SJSA1 (cell line): ENCODE results near the gene HGF. TPM values are rescaled to one million over a fixed set of nuclear protein-coding genes. Genes with fewer than 3 reads are reported as not detected.
A peak's percentile ranks its signal among the peaks of the same experiment; 100 is the strongest.

ENCODE experiments used
- DNase-seq, 2 experiments: peaks; one replicate each; pipeline ENCODE4 v3.0.0-alpha.2; 2015 to 2020; ENCODE audit warnings: low spot score in 2 of 2, low read depth in 1 of 2
- H3K27ac ChIP-seq: fragments of 250-450 bp; sonication (Bioruptor Pico); 2 replicates; pipeline ENCODE4 v1.5.1; 2020; ENCODE audit warnings: mild to moderate bottlenecking, moderate library complexity
- H3K27me3 ChIP-seq: fragments of 250-450 bp; sonication (Bioruptor Pico); replicated peaks from 2 replicates; pipeline ENCODE4 v1.5.1; 2020; ENCODE audit warnings: mild to moderate bottlenecking, moderate library complexity
- H3K36me3 ChIP-seq: fragments of 250-450 bp; sonication (Bioruptor Pico); 2 replicates; pipeline ENCODE4 v1.5.1; 2020; ENCODE audit warnings: mild to moderate bottlenecking
- H3K4me1 ChIP-seq: fragments of 250-450 bp; sonication (Bioruptor Pico); replicated peaks from 2 replicates; pipeline ENCODE4 v1.6.1; 2021; ENCODE audit warnings: mild to moderate bottlenecking
- H3K4me3 ChIP-seq: fragments of 250-450 bp; sonication (Bioruptor Pico); 2 replicates; pipeline ENCODE4 v1.5.1; 2020; ENCODE audit warnings: mild to moderate bottlenecking
- H3K9me3 ChIP-seq: fragments of 250-450 bp; sonication (Bioruptor Pico); replicated peaks from 2 replicates; pipeline ENCODE4 v1.5.1; 2020; ENCODE audit warnings: mild to moderate bottlenecking
- total RNA-seq: library from RNA; depleted of rRNA; stranded (reverse); fragments of >200 nt; shearing (Covaris generic); gene quantifications from 2 replicates; pipeline ENCODE4 v1.2.3, GENCODE V29; 2014

Gene HGF
- total RNA-seq, 1 experiment from 2014 or later: 0.08 TPM

DNA sequence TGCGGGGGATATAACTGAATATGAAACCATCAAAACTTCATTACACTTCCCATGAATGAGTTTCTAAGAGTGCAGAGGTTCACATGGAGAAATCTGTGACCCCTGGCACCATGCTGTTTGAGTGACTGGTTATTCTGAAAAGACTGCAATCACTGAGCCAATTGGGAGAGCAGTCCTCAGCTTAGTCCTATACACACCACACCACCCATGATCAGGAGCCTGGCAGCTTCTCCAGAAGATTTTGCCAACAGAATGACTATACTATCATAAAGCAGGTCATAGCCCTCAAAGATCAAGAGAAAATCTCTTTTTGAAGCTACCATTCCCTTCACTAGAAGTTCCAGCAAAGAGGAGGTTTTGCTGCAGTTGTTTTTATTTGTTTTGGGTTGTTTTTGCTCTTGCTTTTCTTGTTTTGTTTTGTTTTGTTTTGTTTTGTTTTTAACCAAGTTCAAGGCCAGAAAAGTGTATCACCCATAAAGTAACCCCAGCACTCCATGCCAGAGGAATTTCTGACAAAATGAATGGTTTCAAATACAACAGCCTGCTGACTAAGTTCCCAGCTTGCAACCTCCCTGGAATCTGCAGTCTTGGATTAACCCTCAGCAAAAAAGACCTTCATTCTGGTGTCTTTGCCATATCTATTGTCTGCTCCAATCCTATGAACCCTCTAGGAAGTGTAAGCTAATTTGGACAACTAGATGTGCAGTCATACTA lies 19.7 kb upstream of the HGF start:
- no peaks in the 10 kb centered on the region for H3K36me3 ChIP-seq
- DNase-seq: no peak
- no peaks in the 10 kb centered on the region for H3K27me3 ChIP-seq
- H3K9me3 ChIP-seq: no peaks in the 10 kb centered on the region
- H3K4me3 ChIP-seq: no peak overlapping the region
- H3K4me1 ChIP-seq: no peaks in the 10 kb centered on the region
- no peak overlapping the region for H3K27ac ChIP-seq

- Histone ChIP-seq H3K27me3 (no peaks in the 10 kb centered on the region), H3K4me1 (no peaks in the 10 kb centered on the region), H3K9me3 (no peaks in the 10 kb centered on the region), H3K4me3 (no peak overlapping the region), H3K36me3 (no peaks in the 10 kb centered on the region), H3K27ac (no peak overlapping the region)
- no peak for DNase-seq
These were observed 18.4 kb upstream of the HGF start for GRCh38 chr7:81788246-81788645.

DNA sequence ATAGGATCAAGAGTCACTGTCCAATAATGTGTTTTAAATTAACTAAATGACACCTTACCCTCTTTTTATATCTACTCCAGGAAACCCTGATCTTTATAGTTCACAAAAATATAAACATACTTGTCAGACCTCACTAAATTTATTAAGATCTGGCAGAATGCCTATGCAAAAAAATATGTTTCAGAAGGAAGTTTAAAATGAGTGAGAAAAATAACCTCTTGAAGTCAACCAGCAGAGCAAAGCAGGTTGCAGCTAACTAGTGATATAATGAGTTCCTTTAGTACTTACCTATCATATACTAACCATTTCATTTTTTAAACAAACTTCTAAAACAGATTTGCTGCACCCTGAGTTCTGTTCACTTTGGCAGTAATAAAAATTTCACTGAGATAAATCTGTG lies 14.0 kb upstream of the HGF start:
- no peaks in the 10 kb centered on the region for H3K27me3 ChIP-seq
- DNase-seq: no peak
- H3K9me3 ChIP-seq: no peaks in the 10 kb centered on the region
- H3K4me1 ChIP-seq: no peaks in the 10 kb centered on the region
- no peak overlapping the region for H3K4me3 ChIP-seq
- no peak overlapping the region for H3K27ac ChIP-seq
- H3K36me3 ChIP-seq: no peaks in the 10 kb centered on the region

DNA sequence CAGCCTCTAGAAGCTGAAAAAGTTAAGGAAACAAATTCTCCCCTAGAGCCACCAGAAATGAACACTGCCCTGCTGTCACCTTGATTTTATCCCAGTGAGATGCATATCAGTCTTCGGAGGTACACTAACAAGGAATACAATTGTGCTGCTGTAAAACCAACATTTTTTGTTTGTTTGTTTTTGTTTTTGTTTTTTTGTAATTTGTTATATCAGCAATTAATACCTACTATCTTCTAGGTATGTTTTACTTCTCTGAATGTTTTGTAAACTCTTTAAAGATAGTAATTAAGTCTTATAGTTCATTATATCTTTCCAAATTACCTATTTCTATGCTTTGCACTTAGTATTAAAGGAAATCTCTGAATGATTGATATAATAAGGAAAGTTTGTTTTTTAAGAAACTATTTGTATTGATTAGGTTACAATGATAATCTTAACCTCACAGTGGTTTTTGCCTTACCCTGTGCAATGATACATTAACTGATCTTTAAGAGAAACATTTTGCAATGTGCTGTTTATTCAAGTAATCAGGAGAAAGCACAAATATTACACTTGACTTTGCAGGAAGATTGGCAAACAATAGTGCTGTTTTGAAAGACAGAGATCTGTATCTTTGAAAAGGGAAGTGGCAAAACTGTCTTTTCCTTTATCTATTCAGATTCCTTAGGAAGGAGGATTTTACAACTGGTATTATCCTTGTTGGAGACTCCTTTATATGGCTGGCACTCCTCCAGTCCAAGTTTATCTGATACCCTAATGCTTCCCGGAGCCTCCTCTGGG lies 11.3 kb upstream of the HGF start:
- Histone ChIP-seq H3K4me3 (no peak overlapping the region), H3K27ac (no peak overlapping the region), H3K9me3 (no peaks in the 10 kb centered on the region), H3K27me3 (no peaks in the 10 kb centered on the region), H3K4me1 (peaks cover 12% of the 10 kb centered on the region), H3K36me3 (no peaks in the 10 kb centered on the region)
- DNase-seq: no peak

DNA sequence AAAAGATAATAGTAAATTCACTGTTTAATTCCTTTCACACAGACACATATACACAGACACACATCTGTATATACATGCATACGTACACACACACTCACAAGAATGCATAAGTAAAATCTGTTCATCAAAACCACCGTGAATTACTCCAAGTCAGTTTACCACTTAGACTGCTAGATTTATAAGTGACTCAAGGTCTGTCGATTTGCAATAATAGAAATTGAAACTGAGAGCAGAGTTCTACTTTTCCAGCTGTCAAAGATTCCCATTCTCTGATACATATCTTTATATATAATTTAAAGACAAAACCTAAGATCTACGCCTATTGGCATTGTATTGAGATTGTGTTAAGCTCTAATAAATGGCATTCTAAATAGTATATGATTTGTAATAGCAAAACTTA lies 9.9 kb upstream of the HGF start:
- Histone ChIP-seq H3K9me3 (no peaks in the 10 kb centered on the region), H3K4me3 (no peak overlapping the region), H3K4me1 (peaks cover 12% of the 10 kb centered on the region), H3K27me3 (no peaks in the 10 kb centered on the region), H3K27ac (no peak overlapping the region), H3K36me3 (no peaks in the 10 kb centered on the region)
- DNase-seq: no peak

GRCh38 chr7:81777697-81778096 lies 7.8 kb upstream of the HGF start:
- Histone ChIP-seq H3K9me3 (no peaks in the 10 kb centered on the region), H3K4me3 (no peak overlapping the region), H3K27ac (no peak overlapping the region), H3K4me1 (peaks cover 12% of the 10 kb centered on the region), H3K27me3 (no peaks in the 10 kb centered on the region), H3K36me3 (no peaks in the 10 kb centered on the region)
- DNase-seq: peak in 1 of 2 experiments; percentile 29

- H3K9me3 ChIP-seq: no peaks in the 10 kb centered on the region
- no peaks in the 10 kb centered on the region for H3K27me3 ChIP-seq
- peaks cover 12% of the 10 kb centered on the region for H3K4me1 ChIP-seq
- H3K36me3 ChIP-seq: no peaks in the 10 kb centered on the region
- H3K27ac ChIP-seq: no peak overlapping the region
- no peak overlapping the region for H3K4me3 ChIP-seq
- DNase-seq: no peak
These were observed 7.2 kb upstream of the HGF start for GRCh38 chr7:81776948-81777630.

DNA sequence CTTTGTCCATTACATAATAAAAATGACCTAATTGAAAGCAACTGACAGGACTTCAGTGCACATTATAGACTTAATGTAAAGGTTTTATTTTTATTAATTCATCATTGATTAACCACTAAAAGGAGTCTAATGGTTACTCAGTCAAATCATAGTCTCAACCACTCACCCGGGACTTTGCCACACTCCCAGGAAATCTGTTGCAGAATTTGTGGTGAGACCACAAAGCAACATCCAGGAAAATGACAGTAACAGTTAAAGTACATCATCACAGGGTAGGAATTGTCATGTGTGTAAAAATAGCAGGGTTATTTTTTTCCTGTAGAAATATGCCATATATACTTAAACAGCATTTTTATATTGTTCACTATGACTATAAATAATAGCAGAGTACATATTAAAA lies 6.3 kb upstream of the HGF start:
- Histone ChIP-seq H3K4me3 (no peak overlapping the region), H3K4me1 (peaks cover 12% of the 10 kb centered on the region)
- peak in 1 of 2 experiments; percentile 9 for DNase-seq

GRCh38 chr7:81775560-81775959 lies 5.7 kb upstream of the HGF start:
- Histone ChIP-seq H3K4me1 (peaks cover 12% of the 10 kb centered on the region), H3K9me3 (no peaks in the 10 kb centered on the region), H3K27ac (no peak overlapping the region), H3K27me3 (no peaks in the 10 kb centered on the region), H3K4me3 (no peak overlapping the region), H3K36me3 (no peaks in the 10 kb centered on the region)
- DNase-seq: no peak

More for the DNA sequence above, 6.3 kb upstream of the HGF start:
- no peak overlapping the region for H3K27ac ChIP-seq
- no peaks in the 10 kb centered on the region for H3K36me3 ChIP-seq
- H3K27me3 ChIP-seq: no peaks in the 10 kb centered on the region
- no peaks in the 10 kb centered on the region for H3K9me3 ChIP-seq

DNA sequence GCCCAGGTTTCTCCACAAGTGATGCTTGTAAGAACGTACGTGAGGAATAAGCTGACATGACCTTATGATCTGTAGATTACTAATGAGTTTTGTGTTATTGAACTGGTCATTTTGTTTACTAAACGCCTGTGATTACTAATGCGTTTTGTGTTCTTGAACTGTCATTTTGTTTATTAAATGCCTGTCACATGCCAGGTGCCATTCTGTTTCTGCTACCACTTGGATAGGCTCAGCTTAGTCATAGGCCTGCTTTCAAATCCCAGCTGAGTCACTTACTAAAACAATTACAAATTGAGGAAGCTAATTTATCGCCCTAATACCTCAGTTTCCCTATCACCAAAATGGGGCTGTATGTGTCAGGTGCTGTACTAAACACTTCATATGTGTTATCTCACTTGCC lies 4.7 kb upstream of the HGF start:
- no peak overlapping the region for H3K4me3 ChIP-seq
- H3K36me3 ChIP-seq: no peaks in the 10 kb centered on the region
- H3K27me3 ChIP-seq: no peaks in the 10 kb centered on the region
- no peak for DNase-seq
- no peak overlapping the region for H3K27ac ChIP-seq
- peaks cover 12% of the 10 kb centered on the region for H3K4me1 ChIP-seq
- H3K9me3 ChIP-seq: no peaks in the 10 kb centered on the region

DNA sequence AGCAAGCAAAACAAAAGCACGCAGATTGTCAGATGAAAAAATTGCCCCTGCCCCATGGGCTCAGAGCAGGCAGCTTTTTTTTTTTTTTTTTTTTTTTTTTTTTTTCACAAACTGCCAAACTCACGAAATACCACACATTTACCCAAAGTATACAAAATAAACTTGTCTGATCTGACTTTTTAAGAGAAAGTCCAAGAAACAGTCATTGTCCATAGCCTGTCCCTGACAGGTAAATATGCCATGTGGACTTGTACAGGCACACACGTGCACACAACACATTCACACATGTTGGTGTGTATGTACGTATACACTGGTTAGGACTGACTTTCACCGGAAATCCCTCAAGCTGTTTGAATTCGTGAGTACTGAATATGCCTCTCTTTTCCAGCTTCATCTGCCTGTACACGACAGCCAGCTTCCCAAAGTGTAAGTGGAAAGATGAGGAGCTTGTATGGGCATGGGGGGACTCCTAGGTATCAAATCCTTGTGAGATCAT lies 929 bp upstream of the HGF start:
- Histone ChIP-seq H3K9me3 (no peaks in the 10 kb centered on the region), H3K27ac (no peak overlapping the region), H3K4me3 (no peak overlapping the region), H3K27me3 (no peaks in the 10 kb centered on the region), H3K4me1 (no peaks in the 10 kb centered on the region), H3K36me3 (no peaks in the 10 kb centered on the region)
- no peak for DNase-seq

DNA sequence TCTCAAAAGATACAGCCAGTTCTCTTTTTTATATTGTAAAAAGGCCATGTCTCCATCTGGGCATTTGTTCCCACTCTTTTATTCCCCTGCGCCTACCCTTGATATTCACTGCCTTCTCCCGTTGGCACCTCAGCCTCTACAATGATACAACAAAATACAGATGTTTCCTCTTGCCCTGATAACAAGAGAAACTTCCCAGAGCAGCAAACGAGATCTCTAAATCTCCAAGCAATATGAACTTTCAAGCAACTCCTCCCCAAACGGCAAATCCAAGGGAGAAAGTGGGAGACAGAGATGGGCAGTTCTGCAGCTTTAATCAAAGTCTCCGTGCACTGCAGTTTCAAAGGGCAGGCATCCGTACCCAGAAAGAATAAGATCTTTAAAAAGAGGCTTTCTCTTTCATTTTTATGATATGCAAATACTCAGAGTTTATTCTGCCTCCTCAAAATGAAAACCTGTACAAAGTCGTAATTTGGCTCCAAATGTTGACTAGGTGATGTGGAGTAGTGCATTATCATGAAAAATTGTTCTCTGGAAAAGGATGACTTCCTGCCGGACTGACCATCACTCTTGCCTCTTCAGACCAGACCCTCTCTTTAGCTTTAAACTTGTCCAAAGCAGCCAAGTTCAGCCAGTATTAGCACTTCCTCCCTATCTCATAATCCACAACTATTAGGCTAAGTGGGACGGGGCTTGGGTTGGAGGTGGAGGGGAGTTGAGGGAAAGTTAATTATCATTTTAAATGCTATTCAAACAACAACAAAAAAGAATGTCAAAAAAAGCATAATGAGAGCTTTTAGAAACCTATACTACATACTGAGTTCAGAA lies 682 bp downstream of the HGF start:
- Histone ChIP-seq H3K27me3 (no peaks in the 10 kb centered on the region), H3K27ac (no peak overlapping the region), H3K4me1 (no peaks in the 10 kb centered on the region), H3K36me3 (no peaks in the 10 kb centered on the region), H3K4me3 (no peak overlapping the region), H3K9me3 (no peaks in the 10 kb centered on the region)
- DNase-seq: no peak

DNA sequence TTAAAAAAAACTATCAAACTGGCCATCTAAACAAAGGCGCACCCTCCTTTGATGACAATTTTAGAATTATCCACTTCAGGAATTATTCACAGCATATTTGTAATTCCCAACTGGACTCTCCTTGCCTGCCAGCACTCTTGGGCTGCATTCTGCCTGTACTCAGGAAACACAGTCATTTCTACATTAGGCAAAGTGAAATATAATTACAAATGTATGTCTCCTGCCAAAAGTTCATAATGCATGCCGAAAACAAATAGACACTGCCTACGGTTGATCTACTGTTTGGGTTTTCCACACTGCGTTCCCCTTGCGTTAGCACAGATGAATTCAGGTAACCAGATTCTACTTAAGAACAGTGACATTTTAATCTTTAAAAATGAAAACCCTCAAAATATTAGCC lies 1.9 kb downstream of the HGF start:
- H3K9me3 ChIP-seq: no peaks in the 10 kb centered on the region
- H3K27ac ChIP-seq: no peak overlapping the region
- no peak for DNase-seq
- H3K4me3 ChIP-seq: no peak overlapping the region
- H3K4me1 ChIP-seq: no peaks in the 10 kb centered on the region
- H3K27me3 ChIP-seq: no peaks in the 10 kb centered on the region
- H3K36me3 ChIP-seq: no peaks in the 10 kb centered on the region
